A673 (cell line): Measurements from ENCODE around the gene SYNGR1. TPM values are rescaled to one million over a fixed set of nuclear protein-coding genes. Genes with fewer than 3 reads are reported as not detected.

Experiments
- BruUV-seq: library from RNA; stranded (reverse); fragments of 400-500 nt; replicated peaks from 2 replicates; lab custom pipeline; 2021; lab: Mats Ljungman, UMichigan
- CTCF ChIA-PET: fragments of 300-600 bp; sonication (Branson Sonifier 250); formaldehyde crosslinking; loops from one replicate; lab custom pipeline; 2022; ENCODE audit warnings: antibody characterized with exemption; lab: Charles Lee
- POLR2A ChIA-PET: fragments of 300-600 bp; sonication (Branson Sonifier 250); formaldehyde crosslinking; loops from one replicate; lab custom pipeline; 2022; ENCODE audit warnings: antibody characterized with exemption; ENCODE audit not compliant: low non-redundant PET; lab: Charles Lee
- DNase-seq: peaks from one replicate; pipeline ENCODE4 v3.0.0-alpha.2; 2015; ENCODE audit warnings: low spot score
- H3K27ac ChIP-seq: fragments of 200-600 bp; sonication (generic); 2 replicates; pipeline ENCODE4 v1.5.1; 2016; ENCODE audit warnings: mixed run types, low read depth, mild to moderate bottlenecking, mixed read lengths, antibody characterized with exemption, low read length; ENCODE audit not compliant: poor library complexity, severe bottlenecking
- H3K27me3 ChIP-seq: fragments of 200-600 bp; sonication (generic); replicated peaks from 2 replicates; pipeline ENCODE4 v1.6.1; 2017; ENCODE audit warnings: mixed run types, low read depth, mild to moderate bottlenecking, mixed read lengths, antibody characterized with exemption, low read length; ENCODE audit not compliant: insufficient read depth, poor library complexity
- H3K36me3 ChIP-seq: fragments of 200-600 bp; sonication (generic); 2 replicates; pipeline ENCODE4 v1.6.1; 2016; ENCODE audit warnings: mixed run types, mild to moderate bottlenecking, mixed read lengths, antibody characterized with exemption, low read length; ENCODE audit not compliant: insufficient read depth, poor library complexity, severe bottlenecking
- H3K4me1 ChIP-seq: fragments of 200-600 bp; sonication (generic); 2 replicates; pipeline ENCODE4 v1.6.1; 2017; ENCODE audit warnings: mixed run types, mild to moderate bottlenecking, mixed read lengths, antibody characterized with exemption, low read length; ENCODE audit not compliant: insufficient read depth, poor library complexity, severe bottlenecking
- H3K4me3 ChIP-seq: fragments of 200-600 bp; sonication (generic); 2 replicates; pipeline ENCODE4 v1.5.1; 2016; ENCODE audit warnings: low read depth, mixed run types, mild to moderate bottlenecking, mixed read lengths, low read length; ENCODE audit not compliant: poor library complexity, severe bottlenecking
- H3K9me3 ChIP-seq: fragments of 200-600 bp; sonication (generic); 2 replicates; pipeline ENCODE4 v1.6.1; 2016; ENCODE audit warnings: mixed run types, low read depth, mild to moderate bottlenecking, mixed read lengths, antibody characterized with exemption, low read length; ENCODE audit not compliant: poor library complexity, severe bottlenecking
- EZH2 ChIP-seq: fragments of 200-600 bp; sonication (generic); IDR thresholded peaks from 2 replicates; pipeline ENCODE4 v1.6.1; 2017; ENCODE audit warnings: borderline replicate concordance, low read depth, mild to moderate bottlenecking, mixed read lengths, antibody characterized with exemption, low read length; ENCODE audit not compliant: poor library complexity, severe bottlenecking
- intact Hi-C: fragments of 100-400 bp; cut with micrococcal nuclease; formaldehyde crosslinking; loops from one replicate; pipeline ENCODE4 v1.10.0; 2022; ENCODE audit not compliant: unreplicated experiment
- total RNA-seq: library from RNA; stranded (reverse); gene quantifications from 2 replicates; pipeline ENCODE4 v1.2.3, GENCODE V29; 2021
- TF ChIP-seq, protein P1 (sequence below): fragments of 300-800, 200-600 bp; sonication (generic); conservative IDR thresholded peaks from 2 replicates; pipeline ENCODE4 v1.5.1; 2017; ENCODE audit warnings: low read depth, mild to moderate bottlenecking, antibody characterized with exemption, low read length, moderate library complexity, mixed read lengths

SYNGR1 gene
- total RNA-seq, 1 experiment from 2014 or later, result 31.7 TPM

DNA sequence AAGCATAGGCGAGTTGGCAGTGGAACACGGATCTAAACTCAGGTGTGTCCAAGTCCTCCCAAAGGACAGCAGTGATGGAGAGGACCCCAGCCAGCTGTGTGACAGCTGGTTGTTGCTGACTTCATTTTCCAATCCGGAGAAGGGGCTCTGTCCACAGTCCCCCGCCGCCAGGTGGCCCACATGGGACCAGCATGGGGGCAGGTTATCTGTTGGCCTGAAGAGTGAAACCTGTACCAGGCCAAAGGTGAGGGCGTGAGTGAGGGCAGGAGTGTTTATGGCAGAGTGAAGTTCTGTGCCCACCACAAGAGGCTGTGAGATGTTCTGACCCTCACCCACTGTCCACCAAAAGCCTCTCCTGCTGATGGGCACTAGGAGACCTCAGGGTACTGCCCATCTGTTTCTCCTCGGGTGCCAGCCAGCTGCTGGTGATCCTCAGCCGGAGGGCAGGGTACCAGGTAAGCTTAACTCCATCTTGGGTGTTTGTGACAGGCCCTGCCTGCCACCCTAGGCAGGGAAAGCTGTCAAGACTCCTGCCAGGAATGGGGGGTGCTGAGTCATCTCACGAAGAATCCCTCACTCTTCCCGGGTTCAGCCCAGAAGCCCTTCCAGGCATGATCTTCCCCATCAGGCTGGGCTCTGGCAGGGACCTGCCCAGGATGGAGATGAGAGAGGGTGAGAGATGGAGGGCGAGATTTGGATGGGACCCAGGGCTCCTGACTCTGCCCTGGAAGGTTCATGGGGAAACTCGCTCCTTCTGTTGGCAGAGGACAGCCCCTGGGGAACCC lies 34.2 kb downstream of the SYNGR1 start:
- Histone ChIP-seq H3K27me3 (no peaks in the 10 kb centered on the region), H3K36me3 (no peaks in the 10 kb centered on the region), H3K9me3 (no peaks in the 10 kb centered on the region), H3K4me1 (no peaks in the 10 kb centered on the region), H3K4me3 (no peak overlapping the region), H3K27ac (no peak overlapping the region)
- TF ChIP-seq, protein P1, sequence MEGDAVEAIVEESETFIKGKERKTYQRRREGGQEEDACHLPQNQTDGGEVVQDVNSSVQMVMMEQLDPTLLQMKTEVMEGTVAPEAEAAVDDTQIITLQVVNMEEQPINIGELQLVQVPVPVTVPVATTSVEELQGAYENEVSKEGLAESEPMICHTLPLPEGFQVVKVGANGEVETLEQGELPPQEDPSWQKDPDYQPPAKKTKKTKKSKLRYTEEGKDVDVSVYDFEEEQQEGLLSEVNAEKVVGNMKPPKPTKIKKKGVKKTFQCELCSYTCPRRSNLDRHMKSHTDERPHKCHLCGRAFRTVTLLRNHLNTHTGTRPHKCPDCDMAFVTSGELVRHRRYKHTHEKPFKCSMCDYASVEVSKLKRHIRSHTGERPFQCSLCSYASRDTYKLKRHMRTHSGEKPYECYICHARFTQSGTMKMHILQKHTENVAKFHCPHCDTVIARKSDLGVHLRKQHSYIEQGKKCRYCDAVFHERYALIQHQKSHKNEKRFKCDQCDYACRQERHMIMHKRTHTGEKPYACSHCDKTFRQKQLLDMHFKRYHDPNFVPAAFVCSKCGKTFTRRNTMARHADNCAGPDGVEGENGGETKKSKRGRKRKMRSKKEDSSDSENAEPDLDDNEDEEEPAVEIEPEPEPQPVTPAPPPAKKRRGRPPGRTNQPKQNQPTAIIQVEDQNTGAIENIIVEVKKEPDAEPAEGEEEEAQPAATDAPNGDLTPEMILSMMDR, result no peak
- TF ChIP-seq EZH2, result no peak
- no peak for DNase-seq
- intact Hi-C loops, result no loop called here
- ChIA-PET POLR2A (no interaction called here), CTCF (interaction anchor here (0.6 kb wide), 1 partner anchor 64 kb away, joined by 4 read pairs; no protein-coding TSS in a partner anchor)
- BruUV-seq, result no TSS peak

DNA sequence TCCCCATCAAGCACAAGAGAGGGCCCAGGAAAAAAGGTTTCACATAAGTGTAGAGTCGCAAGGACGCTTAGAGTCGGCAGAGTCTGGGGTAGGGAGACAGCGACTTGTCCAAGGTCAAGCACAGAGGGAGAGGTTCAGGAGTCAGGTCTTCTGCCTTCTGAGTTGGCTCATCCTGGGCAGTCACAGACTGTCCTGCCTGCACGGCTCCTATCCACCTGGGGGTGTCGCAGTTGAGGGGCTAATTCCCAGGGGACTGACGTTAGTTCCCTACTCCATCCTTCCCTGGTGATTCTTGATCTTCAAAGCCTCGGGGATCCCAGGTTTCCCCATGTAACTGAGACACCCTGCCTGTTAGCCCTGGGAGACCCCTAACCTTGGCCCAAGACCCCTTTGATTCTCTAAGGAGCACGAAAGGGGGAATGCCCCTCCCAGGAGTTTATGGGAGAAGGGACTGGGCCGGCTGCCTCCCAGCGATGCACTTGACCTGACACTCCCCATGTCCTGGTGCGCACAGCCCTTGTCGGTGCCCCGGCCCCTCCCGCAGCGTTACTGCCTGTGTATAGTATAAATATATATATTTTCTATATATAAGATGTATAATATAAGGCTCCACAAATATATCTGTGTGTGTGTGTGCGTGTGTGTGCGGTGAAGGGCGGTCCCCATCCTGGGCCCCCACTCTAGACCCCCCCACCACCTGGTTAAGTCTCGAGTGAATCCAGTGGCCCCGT lies 35.1 kb downstream of the SYNGR1 start:
- no peaks in the 10 kb centered on the region for H3K4me1 ChIP-seq
- intact Hi-C loops, result no loop called here
- POLR2A ChIA-PET, result no interaction called here
- no peak overlapping the region for H3K27ac ChIP-seq
- TF ChIP-seq, protein P1, result peak; percentile 41
- no peak for TF ChIP-seq EZH2
- no peaks in the 10 kb centered on the region for H3K27me3 ChIP-seq
- no peak overlapping the region for H3K4me3 ChIP-seq
- H3K9me3 ChIP-seq, result no peaks in the 10 kb centered on the region
- DNase-seq, result peak; percentile 60
- no TSS peak for BruUV-seq
- H3K36me3 ChIP-seq, result no peaks in the 10 kb centered on the region
- CTCF ChIA-PET, result interaction anchor here (0.6 kb wide), 1 partner anchor 65 kb away, joined by 4 read pairs; no protein-coding TSS in a partner anchor

DNA sequence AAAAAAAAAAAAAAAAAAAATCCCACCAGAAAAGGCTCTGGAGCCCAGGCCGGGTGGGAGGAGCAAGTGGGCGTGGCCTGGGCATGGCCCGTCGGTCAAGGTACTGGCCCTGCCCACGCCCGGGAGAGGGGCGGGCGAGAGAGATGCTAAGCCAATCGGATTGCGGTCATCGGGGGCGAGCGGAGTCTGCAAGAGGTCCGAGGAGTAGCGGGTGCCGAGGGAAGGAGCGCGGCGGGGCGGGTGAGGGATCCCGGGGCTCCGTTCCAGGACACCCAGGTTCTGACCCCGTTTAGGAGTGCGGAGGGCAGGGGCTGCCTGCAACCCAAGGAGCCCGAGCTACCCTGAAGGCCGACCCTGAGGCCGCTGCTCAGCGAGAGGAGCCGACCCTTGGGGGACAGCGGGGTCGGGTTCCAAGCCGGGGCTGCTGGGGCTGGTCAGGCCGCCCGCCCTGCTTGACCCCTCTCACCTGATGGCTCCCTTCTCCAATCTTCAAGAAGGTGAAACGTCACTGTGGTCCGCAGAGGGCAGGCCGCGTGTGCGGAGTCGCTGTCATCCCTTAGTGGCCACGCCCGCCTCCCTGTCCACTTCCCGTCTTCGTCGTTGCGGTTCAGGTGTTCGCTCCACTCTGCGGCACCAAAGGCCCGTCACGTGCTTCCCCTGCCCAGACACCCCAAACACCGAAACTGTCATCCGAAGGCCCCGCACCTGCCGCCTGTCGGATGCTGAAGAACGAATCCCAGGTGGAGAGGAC lies 38.6 kb downstream of the SYNGR1 start:
- Histone ChIP-seq H3K27me3 (no peaks in the 10 kb centered on the region), H3K36me3 (no peaks in the 10 kb centered on the region), H3K4me1 (no peaks in the 10 kb centered on the region), H3K27ac (no peak overlapping the region), H3K9me3 (no peaks in the 10 kb centered on the region), H3K4me3 (peak overlapping the region; percentile 20)
- BruUV-seq, result no TSS peak
- peak; percentile 67 for DNase-seq
- CTCF ChIA-PET, result no interaction called here
- TF ChIP-seq, protein P1, result no peak
- no peak for TF ChIP-seq EZH2
- POLR2A ChIA-PET, result interaction anchor here (0.6 kb wide), 1 partner anchor 136 kb away, joined by 13 read pairs; no protein-coding TSS in a partner anchor
- intact Hi-C loops, result no loop called here
